Measurements from ENCODE around the gene TSSK2. TPM values are rescaled to one million over a fixed set of nuclear protein-coding genes. Genes with fewer than 3 reads are reported as not detected.

The TSSK2 gene
- total and polyA plus RNA-seq, 2 experiments from 2014 or later: not detected

DNA sequence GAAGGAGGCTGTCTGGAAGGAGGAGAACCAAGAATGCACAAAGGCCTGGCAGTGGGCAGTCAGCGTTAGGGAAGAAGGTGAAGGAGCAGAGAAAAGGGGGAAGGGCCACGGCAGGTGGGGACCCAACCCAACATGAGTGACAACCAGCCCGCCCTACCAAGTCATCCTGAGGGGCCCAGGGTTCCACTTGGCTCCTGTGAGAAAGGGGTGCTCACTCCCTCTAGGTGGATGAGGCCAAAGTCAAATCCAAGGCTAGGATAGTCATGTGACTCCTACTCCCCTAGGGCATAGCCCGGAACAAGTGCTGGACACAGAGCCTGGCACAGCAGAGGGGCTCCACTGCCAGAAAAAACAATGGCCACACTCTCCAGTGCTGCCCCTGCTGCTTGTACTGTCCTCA is 6.7 kb upstream of the TSSK2 start:
- Histone ChIP-seq H3K9me2 (replicated peaks; ENCODE audit: insufficient read depth) (no peaks in the 10 kb centered on the region), H3K4me3 (no peak overlapping the region), H4K20me1 (ENCODE audit: insufficient read depth, poor library complexity, severe bottlenecking) (peaks cover 23% of the 10 kb centered on the region), H3K27ac (no peak overlapping the region), H3K9me3 (ENCODE audit: low read depth) (no peaks in the 10 kb centered on the region), H3K79me2 (peaks cover 23% of the 10 kb centered on the region), H3K27me3 (no peaks in the 10 kb centered on the region), H3K36me3 (replicated peaks; ENCODE audit: insufficient read depth, low read depth) (no peaks in the 10 kb centered on the region), H3K4me1 (ENCODE audit: insufficient read depth) (peaks cover 15% of the 10 kb centered on the region), H3K4me2 (no peak overlapping the region), H2AFZ (no peak overlapping the region)
- TF ChIP-seq, protein P1, sequence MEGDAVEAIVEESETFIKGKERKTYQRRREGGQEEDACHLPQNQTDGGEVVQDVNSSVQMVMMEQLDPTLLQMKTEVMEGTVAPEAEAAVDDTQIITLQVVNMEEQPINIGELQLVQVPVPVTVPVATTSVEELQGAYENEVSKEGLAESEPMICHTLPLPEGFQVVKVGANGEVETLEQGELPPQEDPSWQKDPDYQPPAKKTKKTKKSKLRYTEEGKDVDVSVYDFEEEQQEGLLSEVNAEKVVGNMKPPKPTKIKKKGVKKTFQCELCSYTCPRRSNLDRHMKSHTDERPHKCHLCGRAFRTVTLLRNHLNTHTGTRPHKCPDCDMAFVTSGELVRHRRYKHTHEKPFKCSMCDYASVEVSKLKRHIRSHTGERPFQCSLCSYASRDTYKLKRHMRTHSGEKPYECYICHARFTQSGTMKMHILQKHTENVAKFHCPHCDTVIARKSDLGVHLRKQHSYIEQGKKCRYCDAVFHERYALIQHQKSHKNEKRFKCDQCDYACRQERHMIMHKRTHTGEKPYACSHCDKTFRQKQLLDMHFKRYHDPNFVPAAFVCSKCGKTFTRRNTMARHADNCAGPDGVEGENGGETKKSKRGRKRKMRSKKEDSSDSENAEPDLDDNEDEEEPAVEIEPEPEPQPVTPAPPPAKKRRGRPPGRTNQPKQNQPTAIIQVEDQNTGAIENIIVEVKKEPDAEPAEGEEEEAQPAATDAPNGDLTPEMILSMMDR (IDR thresholded peaks at IDR 0.05; ENCODE audit: poor library complexity): no peak
- TF ChIP-seq EZH2 (IDR thresholded peaks at IDR 0.05; ENCODE audit: borderline replicate concordance): no peak
- no peak for TF ChIP-seq EZH2phosphoT487 (IDR thresholded peaks at IDR 0.05; ENCODE audit: low read depth, severe bottlenecking, unreplicated experiment)
- 93% methylated on average over 4 of the region's 4 CpGs for WGBS (ENCODE audit: low lambda C conversion rate, missing lambda C conversion rate)
- no peak for DNase-seq (ENCODE audit: low spot score)

DNA sequence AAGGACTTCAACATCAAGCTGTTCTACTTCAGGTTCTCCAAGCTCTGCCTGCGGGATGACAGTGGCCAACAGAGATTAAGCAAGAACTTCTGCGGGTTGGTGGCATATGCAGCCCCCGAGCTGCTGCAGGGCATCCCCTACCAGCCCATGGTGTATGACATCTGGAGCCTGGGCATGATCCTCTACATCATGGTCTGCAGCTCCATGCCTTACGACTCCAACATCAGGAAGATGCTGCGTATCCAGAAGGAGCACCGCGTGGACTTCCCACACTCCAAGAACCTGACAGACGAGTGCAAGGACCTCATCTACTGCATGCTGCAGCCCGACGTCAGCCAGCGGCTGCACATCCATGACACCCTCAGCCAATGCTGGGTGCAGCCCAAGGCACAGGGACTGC is 6.1 kb upstream of the TSSK2 start:
- Histone ChIP-seq H4K20me1 (ENCODE audit: insufficient read depth, poor library complexity, severe bottlenecking) (peaks cover 17% of the 10 kb centered on the region), H3K27ac (no peak overlapping the region), H2AFZ (no peak overlapping the region), H3K4me2 (no peak overlapping the region), H3K9me3 (ENCODE audit: low read depth) (no peaks in the 10 kb centered on the region), H3K27me3 (no peaks in the 10 kb centered on the region), H3K36me3 (replicated peaks; ENCODE audit: insufficient read depth, low read depth) (no peaks in the 10 kb centered on the region), H3K9me2 (replicated peaks; ENCODE audit: insufficient read depth) (no peaks in the 10 kb centered on the region), H3K4me1 (ENCODE audit: insufficient read depth) (peaks cover 12% of the 10 kb centered on the region), H3K79me2 (peaks cover 17% of the 10 kb centered on the region), H3K4me3 (no peak overlapping the region)
- no peak for TF ChIP-seq EZH2phosphoT487 (IDR thresholded peaks at IDR 0.05; ENCODE audit: low read depth, severe bottlenecking, unreplicated experiment)
- TF ChIP-seq, protein P1 (IDR thresholded peaks at IDR 0.05; ENCODE audit: poor library complexity): no peak
- no peak for TF ChIP-seq EZH2 (IDR thresholded peaks at IDR 0.05; ENCODE audit: borderline replicate concordance)
- DNase-seq (ENCODE audit: low spot score): no peak
- WGBS (ENCODE audit: low lambda C conversion rate, missing lambda C conversion rate): 95% methylated on average over 11 of the region's 11 CpGs

DNA sequence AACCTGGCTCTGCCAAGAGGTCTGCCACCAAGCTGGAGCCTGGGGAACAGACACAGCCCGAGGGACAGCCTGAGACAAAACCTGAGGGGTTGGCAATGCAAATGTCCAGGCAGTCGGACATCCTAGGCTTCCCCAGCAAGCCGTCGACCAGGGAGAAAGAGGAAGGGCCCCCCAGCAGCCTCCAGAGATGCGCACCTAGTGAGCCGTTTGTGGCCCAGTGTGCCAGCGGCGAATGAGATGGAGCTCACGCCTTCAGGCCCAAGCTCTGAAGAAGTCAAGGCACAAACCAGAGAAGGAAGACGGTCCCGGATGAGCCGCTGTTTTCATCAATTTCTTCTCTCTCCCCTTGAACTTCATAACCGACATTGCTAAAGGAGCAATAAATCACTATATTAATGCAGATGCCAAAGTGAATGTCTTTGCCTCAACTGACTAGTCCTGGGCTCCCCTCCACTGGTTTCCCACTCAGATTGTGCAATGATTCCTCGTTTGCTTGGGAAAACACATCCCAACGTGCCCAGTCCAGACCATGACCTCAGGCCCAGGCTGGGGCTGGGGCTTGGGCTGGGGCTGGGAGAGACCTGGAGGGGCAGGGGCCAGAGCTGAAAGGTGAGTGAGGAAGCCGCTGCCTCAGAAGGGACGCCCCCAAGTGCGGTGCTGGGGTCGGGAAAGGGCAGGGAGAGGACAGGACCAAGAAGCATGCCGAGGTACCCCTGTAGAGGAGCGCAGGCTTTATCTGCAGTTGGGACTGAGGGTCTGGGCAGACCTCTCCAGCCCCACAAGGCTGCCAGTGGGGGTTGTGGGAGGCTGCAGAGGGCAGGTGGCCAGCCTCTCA is 5.4 kb upstream of the TSSK2 start:
- Histone ChIP-seq H3K27me3 (no peaks in the 10 kb centered on the region), H4K20me1 (ENCODE audit: insufficient read depth, poor library complexity, severe bottlenecking) (peaks cover 10% of the 10 kb centered on the region), H3K79me2 (peaks cover 10% of the 10 kb centered on the region), H2AFZ (no peak overlapping the region), H3K4me3 (no peak overlapping the region), H3K36me3 (replicated peaks; ENCODE audit: insufficient read depth, low read depth) (no peaks in the 10 kb centered on the region), H3K9me3 (ENCODE audit: low read depth) (no peaks in the 10 kb centered on the region), H3K4me1 (ENCODE audit: insufficient read depth) (peaks cover 6% of the 10 kb centered on the region), H3K9me2 (replicated peaks; ENCODE audit: insufficient read depth) (no peaks in the 10 kb centered on the region), H3K4me2 (no peak overlapping the region), H3K27ac (no peak overlapping the region)
- no peak for TF ChIP-seq EZH2phosphoT487 (IDR thresholded peaks at IDR 0.05; ENCODE audit: low read depth, severe bottlenecking, unreplicated experiment)
- 92% methylated on average over 16 of the region's 21 CpGs for WGBS (ENCODE audit: low lambda C conversion rate, missing lambda C conversion rate)
- DNase-seq (ENCODE audit: low spot score): no peak

All from hepatocyte (in vitro differentiated cells).